Upper lobe of left lung (tissue), 4 donors: ENCODE data around the gene BANP.

Experiments used
- EP300 ChIP-seq, 4 donors: sonication (generic); formaldehyde crosslinking; IDR thresholded peaks; one replicate each; pipeline ENCODE4 v1.5.1; 2017; ENCODE audit warnings: antibody characterized with exemption in 4 of 4, control low read depth in 2 of 4
- TF ChIP-seq, protein P1 (sequence below), 6 experiments: fragments of 450-650 bp in 4 of 6; fragments of 200-600 bp in 2 of 6; sonication (generic) in 2 of 6; IDR thresholded peaks; one replicate each; pipeline ENCODE4 v1.5.1; 2016 to 2019; ENCODE audit warnings: antibody characterized with exemption in 6 of 6

DNA sequence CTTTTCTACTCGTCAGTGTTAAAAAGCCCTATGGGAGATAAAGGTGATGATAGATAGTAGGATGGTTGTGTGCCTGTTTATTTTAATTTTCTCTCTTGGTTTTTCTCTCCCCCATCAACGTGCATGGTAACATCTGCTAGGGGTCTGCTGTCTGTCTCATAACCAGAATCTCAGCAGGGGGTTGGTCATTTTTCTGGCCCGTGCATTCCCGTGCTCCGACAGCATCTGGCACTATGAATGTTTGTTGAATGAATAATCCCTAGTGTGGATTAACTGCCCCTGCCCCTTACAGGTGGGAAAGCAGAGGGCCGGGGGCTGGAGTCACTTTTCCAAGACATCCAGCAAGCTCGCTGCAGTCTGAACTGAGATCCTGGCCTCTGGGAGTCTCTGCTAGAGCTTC is 21.2 kb upstream of the BANP start:
- TF ChIP-seq, protein P1, sequence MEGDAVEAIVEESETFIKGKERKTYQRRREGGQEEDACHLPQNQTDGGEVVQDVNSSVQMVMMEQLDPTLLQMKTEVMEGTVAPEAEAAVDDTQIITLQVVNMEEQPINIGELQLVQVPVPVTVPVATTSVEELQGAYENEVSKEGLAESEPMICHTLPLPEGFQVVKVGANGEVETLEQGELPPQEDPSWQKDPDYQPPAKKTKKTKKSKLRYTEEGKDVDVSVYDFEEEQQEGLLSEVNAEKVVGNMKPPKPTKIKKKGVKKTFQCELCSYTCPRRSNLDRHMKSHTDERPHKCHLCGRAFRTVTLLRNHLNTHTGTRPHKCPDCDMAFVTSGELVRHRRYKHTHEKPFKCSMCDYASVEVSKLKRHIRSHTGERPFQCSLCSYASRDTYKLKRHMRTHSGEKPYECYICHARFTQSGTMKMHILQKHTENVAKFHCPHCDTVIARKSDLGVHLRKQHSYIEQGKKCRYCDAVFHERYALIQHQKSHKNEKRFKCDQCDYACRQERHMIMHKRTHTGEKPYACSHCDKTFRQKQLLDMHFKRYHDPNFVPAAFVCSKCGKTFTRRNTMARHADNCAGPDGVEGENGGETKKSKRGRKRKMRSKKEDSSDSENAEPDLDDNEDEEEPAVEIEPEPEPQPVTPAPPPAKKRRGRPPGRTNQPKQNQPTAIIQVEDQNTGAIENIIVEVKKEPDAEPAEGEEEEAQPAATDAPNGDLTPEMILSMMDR (IDR thresholded peaks at IDR 0.05) = no peak
- no peak for TF ChIP-seq EP300 (IDR thresholded peaks at IDR 0.05)
